Panc1 (cell line): Measurements from ENCODE around the gene NGEF.

Experiments used
- CTCF ChIP-seq: fragments of 450-650 bp; IDR thresholded peaks from 2 replicates; pipeline ENCODE4 v1.5.1; 2017; ENCODE audit warnings: mild to moderate bottlenecking
- POLR2AphosphoS5 ChIP-seq: IDR thresholded peaks from 2 replicates; pipeline ENCODE4 v1.6.1; 2012; ENCODE audit warnings: mild to moderate bottlenecking, low read depth, low read length, moderate library complexity
- REST ChIP-seq, 2 experiments: IDR thresholded peaks; 2 replicates each; pipeline ENCODE4 v1.6.1; 2011 to 2012; ENCODE audit warnings: low read depth in 2 of 2, control low read depth in 1 of 2, low read length in 1 of 2, mild to moderate bottlenecking in 1 of 2, moderate library complexity in 1 of 2; ENCODE audit not compliant: insufficient read depth in 1 of 2
- SIN3A ChIP-seq: IDR thresholded peaks from 2 replicates; pipeline ENCODE4 v1.6.1; 2012; ENCODE audit warnings: low read depth, mild to moderate bottlenecking, low read length, moderate library complexity, borderline replicate concordance; ENCODE audit not compliant: insufficient read depth
- TCF7L2 ChIP-seq: IDR thresholded peaks from 2 replicates; pipeline ENCODE4 v1.6.1; 2011; ENCODE audit warnings: mild to moderate bottlenecking, low read depth, low read length, inconsistent platforms

GRCh38 chr2:232973796-232974195, 39.3 kb downstream of the NGEF start:
- TF ChIP-seq CTCF (no peak), POLR2AphosphoS5 (no peak), REST (IDR thresholded peaks at IDR 0.05; ENCODE audit: insufficient read depth in 1 of 2, low read depth in 2 of 2, low read length in 1 of 2) (no peak), TCF7L2 (no peak), SIN3A (no peak)
